ENCODE results near the gene LRRC73.

GRCh38 chr6:43511824-43512415 lies 1.8 kb upstream of the LRRC73 start:
- TF ChIP-seq YY1 (IDR thresholded peaks at IDR 0.05; ENCODE audit: low read depth) (no peak), EGR1 (IDR thresholded peaks at IDR 0.05) (no peak), EP300 (IDR thresholded peaks at IDR 0.05; ENCODE audit: borderline replicate concordance) (no peak), MAX (IDR thresholded peaks at IDR 0.05) (no peak), REST (IDR thresholded peaks at IDR 0.05; ENCODE audit: low read depth) (no peak), ZBTB7A (IDR thresholded peaks at IDR 0.05; ENCODE audit: low read depth) (no peak), CEBPB (IDR thresholded peaks at IDR 0.05) (no peak), TCF12 (IDR thresholded peaks at IDR 0.05; ENCODE audit: low read depth) (no peak), TEAD4 (IDR thresholded peaks at IDR 0.05) (no peak), RAD21 (IDR thresholded peaks at IDR 0.05; ENCODE audit: low read depth) (no peak), CREB1 (IDR thresholded peaks at IDR 0.05; ENCODE audit: low read depth) (no peak), TAF1 (IDR thresholded peaks at IDR 0.05; ENCODE audit: low read depth) (no peak), FOXM1 (IDR thresholded peaks at IDR 0.05; ENCODE audit: borderline replicate concordance, low read depth) (no peak), NFIC (IDR thresholded peaks at IDR 0.05) (no peak)
